Measurements from ENCODE around the gene TXNRD2. TPM values are rescaled to one million over a fixed set of nuclear protein-coding genes. Genes with fewer than 3 reads are reported as not detected.

The TXNRD2 gene
- total and polyA plus RNA-seq, 2 donors from 2014 or later: 28.6 to 50.6 TPM

- intact Hi-C loops (cut with DNase I): no loop called here
These were observed 68.3 kb downstream of the TXNRD2 start for GRCh38 chr22:19873138-19873959.

GRCh38 chr22:19872779-19873137 lies 68.9 kb downstream of the TXNRD2 start:
- Histone ChIP-seq H3K4me3 (ENCODE audit: low read length in 3 of 3) (no peak overlapping the region), H3K9ac (ENCODE audit: low read length in 3 of 3) (no peak overlapping the region), H3K9me3 (ENCODE audit: control insufficient read depth in 2 of 3, insufficient read depth in 1 of 3, low read length in 3 of 3) (no peaks in the 10 kb centered on the region), H3K27me3 (ENCODE audit: control insufficient read depth, insufficient read depth, low read length) (no peaks in the 10 kb centered on the region), H3K4me1 (ENCODE audit: control insufficient read depth in 2 of 3, insufficient read depth in 2 of 3, low read depth in 1 of 3, low read length in 3 of 3) (no peaks in the 10 kb centered on the region), H3K27ac (ENCODE audit: low read depth in 2 of 2, low read length in 2 of 2) (no peak overlapping the region), H3K36me3 (ENCODE audit: control insufficient read depth in 2 of 3, insufficient read depth in 3 of 3, low read length in 3 of 3) (no peaks in the 10 kb centered on the region)
- FAIRE-seq (no peak), DNase-seq (peak in 4 of 5 donors; percentile 26 to 66 (median 31))
- TF ChIP-seq CTCF (IDR thresholded peaks at IDR 0.05; ENCODE audit: borderline replicate concordance, extremely low read depth, insufficient read depth): no peak
- intact Hi-C loops (cut with DNase I): no loop called here

More at GRCh38 chr22:19873138-19873959, 68.3 kb downstream of the TXNRD2 start:
- TF ChIP-seq CTCF (IDR thresholded peaks at IDR 0.05; ENCODE audit: borderline replicate concordance, extremely low read depth, insufficient read depth): no peak
- Histone ChIP-seq H3K27ac (ENCODE audit: low read depth in 2 of 2, low read length in 2 of 2) (no peak overlapping the region), H3K4me1 (ENCODE audit: control insufficient read depth in 2 of 3, insufficient read depth in 2 of 3, low read depth in 1 of 3, low read length in 3 of 3) (no peaks in the 10 kb centered on the region), H3K9ac (ENCODE audit: low read length in 3 of 3) (no peak overlapping the region), H3K4me3 (ENCODE audit: low read length in 3 of 3) (no peak overlapping the region), H3K27me3 (ENCODE audit: control insufficient read depth, insufficient read depth, low read length) (no peaks in the 10 kb centered on the region), H3K9me3 (ENCODE audit: control insufficient read depth in 2 of 3, insufficient read depth in 1 of 3, low read length in 3 of 3) (no peaks in the 10 kb centered on the region), H3K36me3 (ENCODE audit: control insufficient read depth in 2 of 3, insufficient read depth in 3 of 3, low read length in 3 of 3) (no peaks in the 10 kb centered on the region)
- peak in 3 of 5 donors; percentile 10 to 70 (median 57) for DNase-seq
- no peak for FAIRE-seq

GRCh38 chr22:19871845-19872778 lies 69.5 kb downstream of the TXNRD2 start:
- intact Hi-C loops (cut with DNase I): no loop called here
- H3K27me3 ChIP-seq (ENCODE audit: control insufficient read depth, insufficient read depth, low read length): no peaks in the 10 kb centered on the region
- H3K4me3 ChIP-seq (ENCODE audit: low read length in 3 of 3): no peak overlapping the region
- H3K4me1 ChIP-seq (ENCODE audit: control insufficient read depth in 2 of 3, insufficient read depth in 2 of 3, low read depth in 1 of 3, low read length in 3 of 3): no peaks in the 10 kb centered on the region
- no peaks in the 10 kb centered on the region for H3K36me3 ChIP-seq (ENCODE audit: control insufficient read depth in 2 of 3, insufficient read depth in 3 of 3, low read length in 3 of 3)
- no peak overlapping the region for H3K9ac ChIP-seq (ENCODE audit: low read length in 3 of 3)
- H3K9me3 ChIP-seq (ENCODE audit: control insufficient read depth in 2 of 3, insufficient read depth in 1 of 3, low read length in 3 of 3): no peaks in the 10 kb centered on the region
- DNase-seq: peak in 3 of 5 donors; percentile 5 to 70 (median 40)
- no peak for FAIRE-seq
- no peak overlapping the region for H3K27ac ChIP-seq (ENCODE audit: low read depth in 2 of 2, low read length in 2 of 2)
- TF ChIP-seq CTCF (IDR thresholded peaks at IDR 0.05; ENCODE audit: borderline replicate concordance, extremely low read depth, insufficient read depth): no peak
